Brain microvascular endothelial cell (primary cell): ENCODE results near the gene TTC7B.

Source experiments
- DNase-seq: peaks from one replicate; pipeline ENCODE4 v3.0.0-alpha.2; 2020
- H3K27ac ChIP-seq: fragments of 250-450 bp; sonication (Bioruptor Pico); 2 replicates; pipeline ENCODE4 v1.5.1; 2020; ENCODE audit warnings: mild to moderate bottlenecking, moderate library complexity
- H3K27me3 ChIP-seq: fragments of 250-450 bp; sonication (Bioruptor Pico); replicated peaks from 2 replicates; pipeline ENCODE4 v1.5.1; 2020; ENCODE audit warnings: mild to moderate bottlenecking
- H3K36me3 ChIP-seq: fragments of 250-450 bp; sonication (Bioruptor Pico); replicated peaks from 2 replicates; pipeline ENCODE4 v1.5.1; 2020; ENCODE audit warnings: mild to moderate bottlenecking
- H3K4me3 ChIP-seq: 2 replicates; pipeline ENCODE4 v1.5.1; 2011; ENCODE audit warnings: low read depth, mild to moderate bottlenecking, control low read depth, low read length, moderate library complexity
- CTCF ChIP-seq: IDR thresholded peaks from 2 replicates; pipeline ENCODE4 v1.5.1; 2011; ENCODE audit warnings: low read depth, mild to moderate bottlenecking, moderate library complexity, low read length, control low read depth, inconsistent platforms; ENCODE audit errors: missing control alignments
- in situ Hi-C: cut with HindIII; loops from 2 replicates; pipeline ENCODE4 v1.10.0; 2017; ENCODE audit warnings: low sequenced_read_pairs, low pct_ligation_motif_present

The TTC7B gene

GRCh38 chr14:90613997-90614396 lies 202.2 kb downstream of the TTC7B start:
- Histone ChIP-seq H3K36me3 (no peaks in the 10 kb centered on the region), H3K4me3 (no peak overlapping the region), H3K27ac (no peak overlapping the region), H3K27me3 (no peaks in the 10 kb centered on the region)
- TF ChIP-seq CTCF: no peak
- in situ Hi-C loops: no loop called here
- no peak for DNase-seq

- DNase-seq: no peak
- H3K27me3 ChIP-seq: no peaks in the 10 kb centered on the region
- H3K4me3 ChIP-seq: no peak overlapping the region
- H3K27ac ChIP-seq: no peak overlapping the region
- TF ChIP-seq CTCF: no peak
- no peaks in the 10 kb centered on the region for H3K36me3 ChIP-seq
- in situ Hi-C loops: no loop called here
These were observed 202.8 kb downstream of the TTC7B start for GRCh38 chr14:90613453-90613852.

- DNase-seq: no peak
- H3K4me3 ChIP-seq: no peak overlapping the region
- H3K36me3 ChIP-seq: no peaks in the 10 kb centered on the region
- TF ChIP-seq CTCF: no peak
- H3K27ac ChIP-seq: no peak overlapping the region
- in situ Hi-C loops: no loop called here
- H3K27me3 ChIP-seq: no peaks in the 10 kb centered on the region
These were observed 203.4 kb downstream of the TTC7B start for GRCh38 chr14:90612801-90613200.

GRCh38 chr14:90611936-90612335 lies 204.3 kb downstream of the TTC7B start:
- no peak for TF ChIP-seq CTCF
- Histone ChIP-seq H3K27me3 (no peaks in the 10 kb centered on the region), H3K27ac (no peak overlapping the region), H3K36me3 (no peaks in the 10 kb centered on the region), H3K4me3 (no peak overlapping the region)
- DNase-seq: no peak
- in situ Hi-C loops: no loop called here

- Histone ChIP-seq H3K4me3 (no peak overlapping the region), H3K36me3 (no peaks in the 10 kb centered on the region), H3K27me3 (no peaks in the 10 kb centered on the region), H3K27ac (no peak overlapping the region)
- no peak for DNase-seq
- in situ Hi-C loops: no loop called here
- TF ChIP-seq CTCF: no peak
These were observed 204.7 kb downstream of the TTC7B start for GRCh38 chr14:90611501-90611900.

- TF ChIP-seq CTCF: no peak
- no peak overlapping the region for H3K27ac ChIP-seq
- no peak for DNase-seq
These were observed 205.7 kb downstream of the TTC7B start for GRCh38 chr14:90610346-90611040.

More at GRCh38 chr14:90610346-90611040, 205.7 kb downstream of the TTC7B start:
- in situ Hi-C loops: no loop called here
- no peaks in the 10 kb centered on the region for H3K36me3 ChIP-seq
- H3K27me3 ChIP-seq: no peaks in the 10 kb centered on the region
- H3K4me3 ChIP-seq: no peak overlapping the region
